GM10266 (cell line): ENCODE data around the gene UFM1.

Source experiments
- DNase-seq: peaks from one replicate; pipeline ENCODE4 v3.0.0; 2012; ENCODE audit errors: extremely low spot score
- CTCF ChIP-seq: IDR thresholded peaks from 2 replicates; pipeline ENCODE4 v1.5.1; 2012; ENCODE audit warnings: mild to moderate bottlenecking, low read depth; ENCODE audit not compliant: control insufficient read depth, insufficient read depth; ENCODE audit errors: missing control alignments

UFM1 gene

GRCh38 chr13:38398711-38399493, 49.3 kb downstream of the UFM1 start:
- TF ChIP-seq CTCF: no peak
- DNase-seq: no peak

- TF ChIP-seq CTCF: no peak
- no peak for DNase-seq
Measured at GRCh38 chr13:38399535-38399934, 49.9 kb downstream of the UFM1 start.

- DNase-seq: no peak
- TF ChIP-seq CTCF: no peak
Measured at GRCh38 chr13:38401276-38401675, 51.6 kb downstream of the UFM1 start.

- TF ChIP-seq CTCF: no peak
- no peak for DNase-seq
Measured at GRCh38 chr13:38405216-38405615, 55.6 kb downstream of the UFM1 start.

- DNase-seq: no peak
- TF ChIP-seq CTCF: no peak
Measured at GRCh38 chr13:38409771-38410170, 60.1 kb downstream of the UFM1 start.

GRCh38 chr13:38412266-38412665, 62.6 kb downstream of the UFM1 start:
- TF ChIP-seq CTCF: no peak
- no peak for DNase-seq
